Measurements from ENCODE around the gene COL2A1. TPM values are rescaled to one million over a fixed set of nuclear protein-coding genes. Genes with fewer than 3 reads are reported as not detected.

The COL2A1 gene
- total RNA-seq, 2 experiments from 2014 or later, result not detected

GRCh38 chr12:48031135-48031960, 27.1 kb upstream of the COL2A1 start:
- ChIA-PET POLR2A (no interaction called here), CTCF (no interaction called here)
- no peak for DNase-seq
- Mint-ChIP-seq H3K4me3 (no peak overlapping the region), H3K4me1 (ENCODE audit: low read depth) (no peaks in the 10 kb centered on the region), H3K36me3 (ENCODE audit: low read depth) (no peaks in the 10 kb centered on the region), H3K27me3 (no peaks in the 10 kb centered on the region), H3K27ac (no peak overlapping the region), H3K9me3 (no peaks in the 10 kb centered on the region)
- H3K27me3 ChIP-seq (ENCODE audit: control insufficient read depth in 1 of 2, insufficient read depth in 2 of 2, low read length in 2 of 2), result peaks cover 0 to 4% of the 10 kb centered on the region in 2 experiments
- H3K4me1 ChIP-seq (ENCODE audit: insufficient read depth, low read length), result no peaks in the 10 kb centered on the region
- H3K36me3 ChIP-seq (ENCODE audit: insufficient read depth, low read length), result no peaks in the 10 kb centered on the region
- H3K9me3 ChIP-seq (ENCODE audit: control insufficient read depth in 1 of 2, insufficient read depth in 1 of 2, low read length in 2 of 2), result peaks cover 0 to 5% of the 10 kb centered on the region in 2 experiments
- ATAC-seq (ENCODE audit: poor library complexity), result no peak
- H3K4me3 ChIP-seq (ENCODE audit: low read length), result no peak overlapping the region
- intact Hi-C loops (cut with DNase I, micrococcal nuclease), result no loop called here
- H3K27ac ChIP-seq (ENCODE audit: low read depth in 1 of 2, low read length in 2 of 2), result no peak overlapping the region
- TF ChIP-seq CTCF (IDR thresholded peaks at IDR 0.05), result no peak

GRCh38 chr12:48030173-48030650, 25.9 kb upstream of the COL2A1 start:
- Mint-ChIP-seq H3K4me3 (no peak overlapping the region), H3K27ac (no peak overlapping the region), H3K4me1 (ENCODE audit: low read depth) (no peaks in the 10 kb centered on the region), H3K36me3 (ENCODE audit: low read depth) (no peaks in the 10 kb centered on the region), H3K9me3 (no peaks in the 10 kb centered on the region), H3K27me3 (no peaks in the 10 kb centered on the region)
- DNase-seq (no peak), ATAC-seq (ENCODE audit: poor library complexity) (no peak)
- TF ChIP-seq CTCF (IDR thresholded peaks at IDR 0.05), result no peak
- peaks cover 0 to 5% of the 10 kb centered on the region in 2 experiments for H3K9me3 ChIP-seq (ENCODE audit: control insufficient read depth in 1 of 2, insufficient read depth in 1 of 2, low read length in 2 of 2)
- no peaks in the 10 kb centered on the region for H3K36me3 ChIP-seq (ENCODE audit: insufficient read depth, low read length)
- intact Hi-C loops (cut with DNase I, micrococcal nuclease), result no loop called here
- ChIA-PET CTCF (no interaction called here), POLR2A (no interaction called here)
- no peaks in the 10 kb centered on the region for H3K4me1 ChIP-seq (ENCODE audit: insufficient read depth, low read length)
- no peak overlapping the region for H3K27ac ChIP-seq (ENCODE audit: low read depth in 1 of 2, low read length in 2 of 2)
- no peak overlapping the region for H3K4me3 ChIP-seq (ENCODE audit: low read length)
- peaks cover 0 to 4% of the 10 kb centered on the region in 2 experiments for H3K27me3 ChIP-seq (ENCODE audit: control insufficient read depth in 1 of 2, insufficient read depth in 2 of 2, low read length in 2 of 2)

GRCh38 chr12:48029491-48030172, 25.4 kb upstream of the COL2A1 start:
- POLR2A ChIA-PET, result no interaction called here
- Mint-ChIP-seq H3K36me3 (ENCODE audit: low read depth) (no peaks in the 10 kb centered on the region), H3K4me1 (ENCODE audit: low read depth) (no peaks in the 10 kb centered on the region), H3K27ac (no peak overlapping the region), H3K9me3 (no peaks in the 10 kb centered on the region), H3K27me3 (no peaks in the 10 kb centered on the region), H3K4me3 (no peak overlapping the region)
- CTCF ChIA-PET, result no interaction called here
- H3K27ac ChIP-seq (ENCODE audit: low read depth in 1 of 2, low read length in 2 of 2), result no peak overlapping the region
- no peak overlapping the region for H3K4me3 ChIP-seq (ENCODE audit: low read length)
- ATAC-seq (ENCODE audit: poor library complexity), result no peak
- no peak for TF ChIP-seq CTCF (IDR thresholded peaks at IDR 0.05)
- H3K36me3 ChIP-seq (ENCODE audit: insufficient read depth, low read length), result no peaks in the 10 kb centered on the region
- peaks cover 0 to 4% of the 10 kb centered on the region in 2 experiments for H3K27me3 ChIP-seq (ENCODE audit: control insufficient read depth in 1 of 2, insufficient read depth in 2 of 2, low read length in 2 of 2)
- intact Hi-C loops (cut with DNase I, micrococcal nuclease), result no loop called here
- H3K9me3 ChIP-seq (ENCODE audit: control insufficient read depth in 1 of 2, insufficient read depth in 1 of 2, low read length in 2 of 2), result peaks cover 0 to 5% of the 10 kb centered on the region in 2 experiments
- H3K4me1 ChIP-seq (ENCODE audit: insufficient read depth, low read length), result no peaks in the 10 kb centered on the region
- DNase-seq, result no peak
